ENCODE data around the gene ACOXL.

GRCh38 chr2:111068435-111069058, 336.2 kb downstream of the ACOXL start:
- TF ChIP-seq CTCF (IDR thresholded peaks at IDR 0.05), result no peak
- TF ChIP-seq POLR2A (IDR thresholded peaks at IDR 0.05), result no peak

Measured in esophagus squamous epithelium (tissue), 4 donors.